ENCODE data around the gene GRPEL2.

DNA sequence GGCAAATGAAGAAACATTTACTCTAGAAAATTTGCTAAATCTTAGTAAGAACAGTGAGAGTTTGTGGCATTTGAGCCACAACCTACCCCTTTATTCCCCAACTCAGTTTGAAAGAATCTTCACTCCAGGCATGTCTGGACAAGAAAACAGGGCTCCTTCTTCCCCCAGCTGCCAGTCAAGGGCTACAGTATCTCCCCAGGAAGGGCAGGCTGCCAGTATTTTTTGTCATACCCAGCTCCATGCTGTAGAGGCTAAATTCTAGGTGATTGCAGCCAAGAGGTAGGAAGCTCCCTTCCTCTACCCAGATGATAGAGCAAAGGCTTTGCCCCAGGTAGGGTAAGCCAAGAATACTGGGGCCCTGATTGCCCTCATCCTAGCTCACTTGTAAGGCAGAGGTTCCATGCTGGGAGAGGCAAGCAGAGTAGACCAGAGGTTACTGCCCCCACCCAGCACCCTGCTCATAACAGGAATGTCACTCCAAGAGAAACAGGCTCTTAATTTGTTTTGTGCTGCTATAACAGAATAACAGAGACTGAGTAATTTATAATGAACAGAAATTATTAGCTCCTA lies 20.0 kb upstream of the GRPEL2 start:
- no peak for TF ChIP-seq CTCF (IDR thresholded peaks at IDR 0.05; ENCODE audit: low read depth, low read length)
- TF ChIP-seq EZH2phosphoT487 (IDR thresholded peaks at IDR 0.05; ENCODE audit: low read depth): no peak

Measured in OCI-LY3 (cell line).